SK-N-SH treated with all-trans-retinoic acid at 6 μM for 48 hours (cell line): ENCODE measurements around the gene FHOD3.

Experiments used
- ARNTL ChIP-seq: fragments of 450-650 bp; formaldehyde crosslinking; IDR thresholded peaks from 2 replicates; pipeline ENCODE4 v1.5.0; 2020; ENCODE audit warnings: low read depth, mild to moderate bottlenecking, moderate library complexity, borderline replicate concordance
- BACH2 ChIP-seq: fragments of 250-450 bp; sonication (Bioruptor Pico); IDR thresholded peaks from 2 replicates; pipeline ENCODE4 v1.9.0; 2021; ENCODE audit warnings: mild to moderate bottlenecking, borderline replicate concordance
- ESRRG ChIP-seq: fragments of 250-450 bp; sonication (Bioruptor Pico); IDR thresholded peaks from 2 replicates; pipeline ENCODE4 v1.6.1; 2021; ENCODE audit warnings: mild to moderate bottlenecking
- GLIS3 ChIP-seq: fragments of 250-450 bp; sonication (Bioruptor Pico); IDR thresholded peaks from 2 replicates; pipeline ENCODE4 v1.5.0; 2020; ENCODE audit warnings: mild to moderate bottlenecking, moderate library complexity
- OSR1 ChIP-seq: fragments of 250-450 bp; sonication (Bioruptor Pico); IDR thresholded peaks from 2 replicates; pipeline ENCODE4 v1.8.0; 2022; ENCODE audit warnings: moderate library complexity, mild to moderate bottlenecking, inconsistent platforms
- RARB ChIP-seq: fragments of 250-450 bp; sonication (Bioruptor Pico); IDR thresholded peaks from 2 replicates; pipeline ENCODE4 v1.8.0; 2021; ENCODE audit warnings: mild to moderate bottlenecking, moderate library complexity
- TOX ChIP-seq: fragments of 250-450 bp; sonication (Bioruptor Pico); IDR thresholded peaks from 2 replicates; pipeline ENCODE4 v1.8.0; 2021; ENCODE audit warnings: mild to moderate bottlenecking, moderate library complexity, borderline replicate concordance
- ZFP30 ChIP-seq: fragments of 450-650 bp; formaldehyde crosslinking; IDR thresholded peaks from 2 replicates; pipeline ENCODE4 v1.5.0; 2022; ENCODE audit warnings: mild to moderate bottlenecking, moderate library complexity
- TF ChIP-seq, protein P1 (sequence below): fragments of 250-450 bp; sonication (Bioruptor Pico); IDR thresholded peaks from 2 replicates; pipeline ENCODE4 v1.5.1; 2020; ENCODE audit warnings: low read depth, mild to moderate bottlenecking, moderate library complexity
- TF ChIP-seq, protein P2 (sequence below): fragments of 250-450 bp; sonication (Bioruptor Pico); IDR thresholded peaks from 2 replicates; pipeline ENCODE4 v1.8.0; 2020; ENCODE audit warnings: mild to moderate bottlenecking, moderate library complexity, borderline replicate concordance

DNA sequence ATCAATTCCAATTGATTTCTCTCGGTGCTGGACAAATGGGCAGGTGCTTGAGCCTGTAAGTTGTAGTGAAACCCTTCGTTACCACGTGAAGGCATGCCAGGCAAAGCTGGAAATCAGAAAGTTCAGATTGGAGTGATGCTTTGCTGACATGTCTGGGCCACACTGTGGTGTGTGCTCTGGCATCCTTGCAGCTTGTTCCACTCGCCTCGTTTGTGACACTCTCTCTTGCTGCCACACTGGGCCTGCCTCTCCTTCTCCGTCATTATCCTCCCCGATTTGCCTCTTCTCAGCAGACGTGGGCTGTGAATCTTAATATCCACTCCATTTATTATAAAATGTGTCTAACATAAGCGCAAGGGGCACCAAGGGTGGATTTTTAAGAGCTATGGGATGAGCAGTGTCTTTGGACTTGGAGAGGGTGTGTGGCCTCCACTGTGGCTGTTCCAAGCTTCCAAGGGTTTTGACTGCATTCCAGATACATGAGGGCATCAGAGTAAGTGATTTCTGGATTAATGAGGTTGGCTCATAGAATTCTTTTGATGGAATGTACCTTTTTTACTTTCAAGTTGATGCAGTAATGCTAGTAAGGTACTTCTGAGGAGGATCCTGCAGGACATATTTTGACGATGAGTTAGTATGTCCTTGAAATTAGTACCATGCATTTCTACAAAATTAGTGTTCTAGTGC is 292.5 kb downstream of the FHOD3 start:
- TF ChIP-seq TOX (CRISPR knock-in tag) (no peak), ARNTL (CRISPR knock-in tag) (no peak), OSR1 (no peak), ZFP30 (CRISPR knock-in tag) (no peak), BACH2 (CRISPR knock-in tag) (no peak), GLIS3 (CRISPR knock-in tag) (no peak), ESRRG (no peak), RARB (CRISPR knock-in tag) (no peak)
- TF ChIP-seq, protein P1, sequence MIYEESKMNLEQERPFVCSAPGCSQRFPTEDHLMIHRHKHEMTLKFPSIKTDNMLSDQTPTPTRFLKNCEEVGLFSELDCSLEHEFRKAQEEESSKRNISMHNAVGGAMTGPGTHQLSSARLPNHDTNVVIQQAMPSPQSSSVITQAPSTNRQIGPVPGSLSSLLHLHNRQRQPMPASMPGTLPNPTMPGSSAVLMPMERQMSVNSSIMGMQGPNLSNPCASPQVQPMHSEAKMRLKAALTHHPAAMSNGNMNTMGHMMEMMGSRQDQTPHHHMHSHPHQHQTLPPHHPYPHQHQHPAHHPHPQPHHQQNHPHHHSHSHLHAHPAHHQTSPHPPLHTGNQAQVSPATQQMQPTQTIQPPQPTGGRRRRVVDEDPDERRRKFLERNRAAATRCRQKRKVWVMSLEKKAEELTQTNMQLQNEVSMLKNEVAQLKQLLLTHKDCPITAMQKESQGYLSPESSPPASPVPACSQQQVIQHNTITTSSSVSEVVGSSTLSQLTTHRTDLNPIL (CRISPR knock-in tag): no peak
- TF ChIP-seq, protein P2, sequence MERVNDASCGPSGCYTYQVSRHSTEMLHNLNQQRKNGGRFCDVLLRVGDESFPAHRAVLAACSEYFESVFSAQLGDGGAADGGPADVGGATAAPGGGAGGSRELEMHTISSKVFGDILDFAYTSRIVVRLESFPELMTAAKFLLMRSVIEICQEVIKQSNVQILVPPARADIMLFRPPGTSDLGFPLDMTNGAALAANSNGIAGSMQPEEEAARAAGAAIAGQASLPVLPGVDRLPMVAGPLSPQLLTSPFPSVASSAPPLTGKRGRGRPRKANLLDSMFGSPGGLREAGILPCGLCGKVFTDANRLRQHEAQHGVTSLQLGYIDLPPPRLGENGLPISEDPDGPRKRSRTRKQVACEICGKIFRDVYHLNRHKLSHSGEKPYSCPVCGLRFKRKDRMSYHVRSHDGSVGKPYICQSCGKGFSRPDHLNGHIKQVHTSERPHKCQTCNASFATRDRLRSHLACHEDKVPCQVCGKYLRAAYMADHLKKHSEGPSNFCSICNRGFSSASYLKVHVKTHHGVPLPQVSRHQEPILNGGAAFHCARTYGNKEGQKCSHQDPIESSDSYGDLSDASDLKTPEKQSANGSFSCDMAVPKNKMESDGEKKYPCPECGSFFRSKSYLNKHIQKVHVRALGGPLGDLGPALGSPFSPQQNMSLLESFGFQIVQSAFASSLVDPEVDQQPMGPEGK (CRISPR knock-in tag): no peak
